H9 (cell line): ENCODE results near the gene PRKAG2. TPM values are rescaled to one million over a fixed set of nuclear protein-coding genes. Genes with fewer than 3 reads are reported as not detected.

Experiments
- DNase-seq: peaks from one replicate; pipeline ENCODE4 v3.0.0-alpha.2; 2017
- H2AFZ ChIP-seq: one replicate; pipeline ENCODE4 v1.6.1; 2013; ENCODE audit warnings: mild to moderate bottlenecking, low read length, control low read depth, moderate library complexity
- H2AK5ac ChIP-seq: 2 replicates; pipeline ENCODE4 v1.6.1; 2013; ENCODE audit warnings: low read length, control low read depth, mixed read lengths; ENCODE audit not compliant: insufficient read length
- H2BK120ac ChIP-seq: one replicate; pipeline ENCODE4 v1.6.1; 2013; ENCODE audit warnings: low read depth, mild to moderate bottlenecking, low read length, control low read depth, inconsistent platforms; ENCODE audit not compliant: poor library complexity, severe bottlenecking
- H2BK12ac ChIP-seq: 2 replicates; pipeline ENCODE4 v1.6.1; 2013; ENCODE audit warnings: low read length, control low read depth, mixed read lengths, low read depth; ENCODE audit not compliant: insufficient read length
- H2BK15ac ChIP-seq: 2 replicates; pipeline ENCODE4 v1.6.1; 2013; ENCODE audit warnings: low read depth, low read length, control low read depth
- H2BK20ac ChIP-seq: one replicate; pipeline ENCODE4 v1.6.1; 2013; ENCODE audit warnings: low read depth, mild to moderate bottlenecking, low read length, control low read depth, inconsistent platforms; ENCODE audit not compliant: poor library complexity, severe bottlenecking
- H2BK5ac ChIP-seq: 2 replicates; pipeline ENCODE4 v1.6.1; 2013; ENCODE audit warnings: low read length, control low read depth, mixed read lengths; ENCODE audit not compliant: insufficient read length
- H3K14ac ChIP-seq: 2 replicates; pipeline ENCODE4 v1.6.1; 2013; ENCODE audit warnings: low read length, control low read depth; ENCODE audit not compliant: insufficient read depth
- H3K18ac ChIP-seq: 2 replicates; pipeline ENCODE4 v1.6.1; 2013; ENCODE audit warnings: low read depth, mild to moderate bottlenecking, mixed read lengths, low read length, control low read depth; ENCODE audit not compliant: insufficient read length
- H3K23ac ChIP-seq: 2 replicates; pipeline ENCODE4 v1.6.1; 2013; ENCODE audit warnings: low read length, control low read depth, mixed read lengths, low read depth; ENCODE audit not compliant: insufficient read length
- H3K23me2 ChIP-seq: 2 replicates; pipeline ENCODE4 v1.6.1; 2013; ENCODE audit warnings: low read depth, mild to moderate bottlenecking, mixed read lengths, low read length, control low read depth; ENCODE audit not compliant: insufficient read length, poor library complexity, severe bottlenecking
- H3K27ac ChIP-seq: 2 replicates; pipeline ENCODE4 v1.5.1; 2013; ENCODE audit warnings: low read length, control low read depth, mixed read lengths, low read depth; ENCODE audit not compliant: insufficient read length
- H3K27me3 ChIP-seq: 2 replicates; pipeline ENCODE4 v1.6.1; 2013; ENCODE audit warnings: low read length, control low read depth, inconsistent platforms; ENCODE audit not compliant: insufficient read depth
- H3K4ac ChIP-seq: 2 replicates; pipeline ENCODE4 v1.6.1; 2013; ENCODE audit warnings: low read depth, mild to moderate bottlenecking, control low read depth, inconsistent platforms, low read length, moderate library complexity
- H3K4me1 ChIP-seq: 2 replicates; pipeline ENCODE4 v1.6.1; 2013; ENCODE audit warnings: low read length, control low read depth, inconsistent platforms; ENCODE audit not compliant: insufficient read depth
- H3K4me2 ChIP-seq: 2 replicates; pipeline ENCODE4 v1.6.1; 2013; ENCODE audit warnings: low read length, control low read depth, mixed read lengths; ENCODE audit not compliant: insufficient read length, insufficient read depth
- H3K56ac ChIP-seq: 2 replicates; pipeline ENCODE4 v1.6.1; 2013; ENCODE audit warnings: low read depth, mild to moderate bottlenecking, mixed read lengths, low read length, control low read depth; ENCODE audit not compliant: insufficient read length
- H3K79me1 ChIP-seq: 2 replicates; pipeline ENCODE4 v1.6.1; 2013; ENCODE audit warnings: low read depth, mild to moderate bottlenecking, moderate library complexity, low read length, control low read depth, inconsistent platforms; ENCODE audit not compliant: insufficient read depth, poor library complexity, severe bottlenecking
- H3K79me2 ChIP-seq: 2 replicates; pipeline ENCODE4 v1.6.1; 2013; ENCODE audit warnings: low read length, control low read depth, inconsistent platforms; ENCODE audit not compliant: insufficient read depth
- H3K9ac ChIP-seq: 2 replicates; pipeline ENCODE4 v1.6.1; 2013; ENCODE audit warnings: low read length, control low read depth, mixed read lengths; ENCODE audit not compliant: insufficient read length; ENCODE audit errors: extremely low read depth
- H3K9me3 ChIP-seq: one replicate; pipeline ENCODE4 v1.6.1; 2013; ENCODE audit warnings: low read depth, low read length, inconsistent platforms; ENCODE audit not compliant: control insufficient read depth
- H3T11ph ChIP-seq: one replicate; pipeline ENCODE4 v1.6.1; 2013; ENCODE audit warnings: mild to moderate bottlenecking, low read length, control low read depth, inconsistent platforms
- H4K20me1 ChIP-seq: one replicate; pipeline ENCODE4 v1.6.1; 2013; ENCODE audit not compliant: control insufficient read depth, insufficient read length, insufficient read depth
- H4K5ac ChIP-seq: 2 replicates; pipeline ENCODE4 v1.6.1; 2013; ENCODE audit warnings: low read depth, mild to moderate bottlenecking, mixed read lengths, low read length, control low read depth; ENCODE audit not compliant: insufficient read length
- H4K8ac ChIP-seq: replicated peaks from 2 replicates; pipeline ENCODE4 v1.6.1; 2013; ENCODE audit warnings: low read length, control low read depth, mixed read lengths, low read depth; ENCODE audit not compliant: insufficient read length
- H4K91ac ChIP-seq: 2 replicates; pipeline ENCODE4 v1.6.1; 2013; ENCODE audit warnings: low read depth, mild to moderate bottlenecking, moderate library complexity, mixed read lengths, low read length, control low read depth; ENCODE audit not compliant: insufficient read length
- H3K27ac Mint-ChIP-seq, 3 experiments: 2 replicates in 2 of 3; 3 replicates in 1 of 3; pipeline ENCODE4 v1.8.0; 2020 to 2021; ENCODE audit warnings: mixed read lengths in 3 of 3, mild to moderate bottlenecking in 1 of 3, moderate library complexity in 1 of 3
- H3K27me3 Mint-ChIP-seq: 2 replicates; pipeline ENCODE4 v1.8.0; 2021; ENCODE audit warnings: low read depth, mild to moderate bottlenecking, moderate library complexity, mixed read lengths
- H3K36me3 Mint-ChIP-seq, 3 experiments: 2 replicates in 2 of 3; 3 replicates in 1 of 3; pipeline ENCODE4 v1.8.0; 2020 to 2021; ENCODE audit warnings: low read depth in 3 of 3, mixed read lengths in 3 of 3; ENCODE audit not compliant: insufficient read depth in 1 of 3
- H3K4me1 Mint-ChIP-seq, 2 experiments: 2 replicates each; pipeline ENCODE4 v1.8.0; 2020; ENCODE audit warnings: mixed read lengths in 2 of 2
- H3K4me3 Mint-ChIP-seq, 2 experiments: 2 replicates in 1 of 2; 3 replicates in 1 of 2; pipeline ENCODE4 v1.8.0; 2020 to 2021; ENCODE audit warnings: mild to moderate bottlenecking in 2 of 2, mixed read lengths in 2 of 2, moderate library complexity in 1 of 2
- H3K9me3 Mint-ChIP-seq, 2 experiments: 2 replicates in 1 of 2; 3 replicates in 1 of 2; pipeline ENCODE4 v1.8.0; 2020; ENCODE audit warnings: mild to moderate bottlenecking in 2 of 2, mixed read lengths in 2 of 2, moderate library complexity in 1 of 2
- WGBS: extraction: QIAGEN DNeasy Blood & Tissue Kit; methylation state at CpG from one replicate; pipeline ENCODE4 v1.1.7; 2013; ENCODE audit warnings: missing lambda C conversion rate, low lambda C conversion rate, mixed read lengths; ENCODE audit not compliant: insufficient read length; ENCODE audit errors: extremely low coverage; 5-methylcytosine and 5-hydroxymethylcytosine counted together
- total RNA-seq: library from RNA; stranded (reverse); gene quantifications from 2 replicates; pipeline ENCODE4 v1.2.1, GENCODE V29; 2021
- TF ChIP-seq, protein P1 (sequence below): fragments of 200-600 bp; sonication (generic); conservative IDR thresholded peaks from 3 replicates; pipeline ENCODE4 v1.8.0; 2021; ENCODE audit warnings: antibody characterized with exemption, mild to moderate bottlenecking

Gene PRKAG2
- total RNA-seq, 1 experiment from 2014 or later = 11.8 TPM

DNA sequence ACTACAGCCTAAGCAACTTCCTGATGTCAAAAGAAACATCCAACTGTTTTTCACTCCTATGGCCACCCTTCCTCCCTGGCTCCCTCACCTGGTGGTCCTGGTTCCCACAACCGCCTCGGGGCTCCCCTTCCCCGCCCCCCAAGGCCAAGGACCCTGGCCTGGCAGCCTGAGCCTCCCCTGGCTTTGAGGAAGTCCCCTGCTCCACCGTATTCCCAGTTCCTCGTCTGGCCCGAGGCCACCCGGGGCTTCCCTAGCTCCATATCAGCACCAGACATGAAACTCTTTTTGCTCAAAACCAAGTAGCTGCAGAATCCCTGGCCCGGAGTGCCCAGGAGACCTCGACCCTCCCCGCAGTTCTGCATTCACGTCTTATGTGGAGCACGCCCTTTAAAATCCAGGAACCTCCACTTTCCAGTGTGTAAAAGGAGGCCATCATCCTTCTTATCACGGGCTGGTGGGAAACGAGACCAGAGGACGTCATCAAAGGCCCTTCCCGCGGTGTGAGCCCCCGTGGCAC, 82.9 kb downstream of the PRKAG2 start:
- H3K14ac ChIP-seq = no peak overlapping the region
- H2BK120ac ChIP-seq = no peak overlapping the region
- Mint-ChIP-seq H3K27me3 (peaks cover 2% of the 10 kb centered on the region; the same call in 1 of the 2 replicates), H3K27ac (no peak overlapping the region), H3K4me1 (peaks cover 15 to 26% of the 10 kb centered on the region in 2 experiments), H3K4me3 (no peak overlapping the region), H3K9me3 (no peaks in the 10 kb centered on the region), H3K36me3 (no peaks in the 10 kb centered on the region)
- H3K18ac ChIP-seq = no peak overlapping the region
- no peak overlapping the region for H4K91ac ChIP-seq
- no peak overlapping the region for H4K5ac ChIP-seq
- H4K20me1 ChIP-seq = no peaks in the 10 kb centered on the region
- H2AFZ ChIP-seq = no peak overlapping the region
- no peak overlapping the region for H3K4ac ChIP-seq
- no peak overlapping the region for H3K9ac ChIP-seq
- no peaks in the 10 kb centered on the region for H3K4me1 ChIP-seq
- no peak overlapping the region for H3K23ac ChIP-seq
- H3K4me2 ChIP-seq = no peak overlapping the region
- no peak overlapping the region for H2BK12ac ChIP-seq
- H3K56ac ChIP-seq = no peak overlapping the region
- no peaks in the 10 kb centered on the region for H3K79me1 ChIP-seq
- no peaks in the 10 kb centered on the region for H3K79me2 ChIP-seq
- no peaks in the 10 kb centered on the region for H3K9me3 ChIP-seq
- peaks cover 3% of the 10 kb centered on the region for H3K23me2 ChIP-seq
- no peak overlapping the region for H2BK5ac ChIP-seq
- H2BK15ac ChIP-seq = no peak overlapping the region
- no peak overlapping the region for H3T11ph ChIP-seq
- TF ChIP-seq, protein P1, sequence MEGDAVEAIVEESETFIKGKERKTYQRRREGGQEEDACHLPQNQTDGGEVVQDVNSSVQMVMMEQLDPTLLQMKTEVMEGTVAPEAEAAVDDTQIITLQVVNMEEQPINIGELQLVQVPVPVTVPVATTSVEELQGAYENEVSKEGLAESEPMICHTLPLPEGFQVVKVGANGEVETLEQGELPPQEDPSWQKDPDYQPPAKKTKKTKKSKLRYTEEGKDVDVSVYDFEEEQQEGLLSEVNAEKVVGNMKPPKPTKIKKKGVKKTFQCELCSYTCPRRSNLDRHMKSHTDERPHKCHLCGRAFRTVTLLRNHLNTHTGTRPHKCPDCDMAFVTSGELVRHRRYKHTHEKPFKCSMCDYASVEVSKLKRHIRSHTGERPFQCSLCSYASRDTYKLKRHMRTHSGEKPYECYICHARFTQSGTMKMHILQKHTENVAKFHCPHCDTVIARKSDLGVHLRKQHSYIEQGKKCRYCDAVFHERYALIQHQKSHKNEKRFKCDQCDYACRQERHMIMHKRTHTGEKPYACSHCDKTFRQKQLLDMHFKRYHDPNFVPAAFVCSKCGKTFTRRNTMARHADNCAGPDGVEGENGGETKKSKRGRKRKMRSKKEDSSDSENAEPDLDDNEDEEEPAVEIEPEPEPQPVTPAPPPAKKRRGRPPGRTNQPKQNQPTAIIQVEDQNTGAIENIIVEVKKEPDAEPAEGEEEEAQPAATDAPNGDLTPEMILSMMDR = no peak
- no peak overlapping the region for H3K27ac ChIP-seq
- H2AK5ac ChIP-seq = no peak overlapping the region
- DNase-seq = no peak
- no peak overlapping the region for H2BK20ac ChIP-seq
- H3K27me3 ChIP-seq = no peaks in the 10 kb centered on the region
- no peak overlapping the region for H4K8ac ChIP-seq
- no CpG with 5 or more reads among the region's 18 CpGs for WGBS
